SK-N-MC (cell line): ENCODE data around the gene FHAD1.

Experiments used
- EZH2 ChIP-seq: fragments of 200-600 bp; sonication (generic); IDR thresholded peaks from one replicate; pipeline ENCODE4 v1.6.1; 2017; ENCODE audit warnings: antibody characterized with exemption
- FOXP2 ChIP-seq: optimal IDR thresholded peaks from 2 replicates; pipeline ENCODE3; 2011; ENCODE audit warnings: mild to moderate bottlenecking, moderate library complexity; ENCODE audit not compliant: insufficient read depth; ENCODE audit errors: extremely low read length, control extremely low read depth

DNA sequence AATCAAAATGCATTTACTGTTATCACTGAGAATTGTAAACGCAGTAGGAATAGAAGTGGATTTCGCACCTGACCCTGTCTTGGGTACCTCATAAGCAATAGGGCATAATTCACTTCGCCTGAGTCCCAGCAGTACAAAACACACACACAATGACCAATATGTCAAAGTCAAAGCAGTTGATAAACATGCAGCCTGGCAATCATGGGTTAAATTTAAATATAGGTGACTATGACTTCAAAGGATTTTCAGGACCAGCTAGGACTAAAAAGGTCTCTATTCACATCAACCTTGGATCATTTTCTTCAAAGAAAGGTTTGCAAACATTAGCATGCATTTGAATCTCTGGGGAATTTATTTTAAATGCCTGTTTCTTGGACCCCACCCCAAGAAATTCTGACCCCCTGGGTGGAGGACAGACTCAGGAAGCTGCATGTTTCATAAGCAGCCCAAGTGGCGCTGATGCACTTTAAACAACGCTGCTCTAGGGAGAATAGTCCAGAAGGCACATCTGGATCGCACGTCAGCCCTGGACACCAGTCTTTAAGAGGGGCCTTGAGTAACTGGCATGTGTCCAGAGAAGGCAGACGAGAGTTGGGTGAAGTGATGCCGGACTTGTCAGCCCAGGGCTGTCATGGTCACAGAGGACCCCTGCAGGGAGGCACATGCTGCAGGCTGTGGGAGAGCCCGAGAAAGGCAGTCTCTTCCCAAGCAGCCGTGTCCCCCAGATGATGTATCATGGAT lies 107.0 kb downstream of the FHAD1 start:
- TF ChIP-seq FOXP2 (no peak), EZH2 (no peak)
